NCI-H146 treated with DMSO at 0.1 percent for 48 hours (cell line): ENCODE measurements around the gene SGIP1.
"Not testable (repeated sequence)": the region's sequence is repeated elsewhere in the genome, so short reads cannot be mapped to it uniquely, and the experiment has no call there.

ENCODE experiments used
- DNase-seq: peaks from one replicate; lab custom pipeline; 2025; ENCODE audit not compliant: unreplicated experiment; lab: John Stamatoyannopoulos, UW

Gene SGIP1

GRCh38 chr1:66552829-66553228, 18.9 kb downstream of the SGIP1 start:
- DNase-seq = no peak

- DNase-seq = no peak
Measured at GRCh38 chr1:66553846-66554245, 19.9 kb downstream of the SGIP1 start.

- no peak for DNase-seq
Measured at GRCh38 chr1:66556161-66556611, 22.2 kb downstream of the SGIP1 start.

GRCh38 chr1:66557157-66557556, 23.2 kb downstream of the SGIP1 start:
- no peak for DNase-seq

- DNase-seq = no peak
Measured at GRCh38 chr1:66559517-66559916, 25.6 kb downstream of the SGIP1 start.

- DNase-seq = no peak
Measured at GRCh38 chr1:66562561-66562960, 28.6 kb downstream of the SGIP1 start.

GRCh38 chr1:66563094-66563800, 29.3 kb downstream of the SGIP1 start:
- DNase-seq = no peak

GRCh38 chr1:66563941-66564630, 30.1 kb downstream of the SGIP1 start:
- DNase-seq = no peak

- no peak for DNase-seq
Measured at GRCh38 chr1:66570196-66570595, 36.2 kb downstream of the SGIP1 start.

GRCh38 chr1:66571789-66572188, 37.8 kb downstream of the SGIP1 start:
- no peak for DNase-seq

- no peak for DNase-seq
Measured at GRCh38 chr1:66575739-66576138, 41.8 kb downstream of the SGIP1 start.

- no peak for DNase-seq
Measured at GRCh38 chr1:66576645-66577044, 42.7 kb downstream of the SGIP1 start.

- DNase-seq = no peak
Measured at GRCh38 chr1:66578841-66579240, 44.9 kb downstream of the SGIP1 start.

- no peak for DNase-seq
Measured at GRCh38 chr1:66580081-66580480, 46.1 kb downstream of the SGIP1 start.

GRCh38 chr1:66583021-66583420, 49.1 kb downstream of the SGIP1 start:
- DNase-seq = no peak

- DNase-seq = no peak
Measured at GRCh38 chr1:66585002-66585401, 51.0 kb downstream of the SGIP1 start.

- no peak for DNase-seq
Measured at GRCh38 chr1:66589326-66589725, 55.4 kb downstream of the SGIP1 start.

- not testable (repeated sequence) for DNase-seq
Measured at GRCh38 chr1:66592106-66592507, 58.2 kb downstream of the SGIP1 start.

GRCh38 chr1:66596191-66596590, 62.2 kb downstream of the SGIP1 start:
- DNase-seq = no peak

GRCh38 chr1:66597500-66597899, 63.5 kb downstream of the SGIP1 start:
- DNase-seq = no peak

GRCh38 chr1:66598670-66599069, 64.7 kb downstream of the SGIP1 start:
- no peak for DNase-seq

- DNase-seq = no peak
Measured at GRCh38 chr1:66599346-66599745, 65.4 kb downstream of the SGIP1 start.
